Small intestine (tissue), 7 donors: ENCODE data around the gene NF1. TPM values are rescaled to one million over a fixed set of nuclear protein-coding genes. Genes with fewer than 3 reads are reported as not detected.
A peak's percentile ranks its signal among the peaks of the same experiment; 100 is the strongest.

Experiments
- DNase-seq, 2 donors: peaks; one replicate each; pipeline versions ENCODE4 v3.0.0 to v3.0.0-alpha.2; 2013
- FAIRE-seq: peaks from 2 replicates; lab custom pipeline; 2012; peaks lifted over from hg19 to GRCh38; lab: Jason Lieb, UNC
- H3K27ac ChIP-seq, 3 donors: one replicate each; pipeline ENCODE4 v1.5.1; 2013; ENCODE audit warnings: low read length in 2 of 3, mild to moderate bottlenecking in 2 of 3, control low read depth in 1 of 3, inconsistent platforms in 1 of 3, low read depth in 1 of 3, moderate library complexity in 1 of 3
- H3K27me3 ChIP-seq, 3 donors: one replicate each; pipeline ENCODE4 v1.6.1; 2013; ENCODE audit warnings: low read length in 3 of 3, inconsistent platforms in 1 of 3; ENCODE audit not compliant: control insufficient read depth in 3 of 3, insufficient read depth in 3 of 3
- H3K36me3 ChIP-seq, 3 donors: one replicate each; pipeline ENCODE4 v1.6.1; 2013; ENCODE audit warnings: low read length in 3 of 3, inconsistent platforms in 1 of 3, low read depth in 1 of 3, mild to moderate bottlenecking in 1 of 3, moderate library complexity in 1 of 3; ENCODE audit not compliant: control insufficient read depth in 3 of 3, insufficient read depth in 2 of 3
- H3K4me1 ChIP-seq, 3 donors: one replicate each; pipeline ENCODE4 v1.6.1; 2013; ENCODE audit warnings: low read length in 2 of 3, inconsistent platforms in 1 of 3, low read depth in 1 of 3, mild to moderate bottlenecking in 1 of 3, moderate library complexity in 1 of 3; ENCODE audit not compliant: control insufficient read depth in 3 of 3, insufficient read depth in 2 of 3
- H3K4me3 ChIP-seq, 3 donors: one replicate each; pipeline ENCODE4 v1.5.1; 2013; ENCODE audit warnings: low read length in 3 of 3, control low read depth in 1 of 3, inconsistent platforms in 1 of 3, low read depth in 1 of 3, mild to moderate bottlenecking in 1 of 3, moderate library complexity in 1 of 3
- H3K9me3 ChIP-seq, 2 donors: one replicate each; pipeline ENCODE4 v1.6.1; 2013; ENCODE audit warnings: low read depth in 1 of 2, low read length in 1 of 2; ENCODE audit not compliant: control insufficient read depth in 2 of 2, insufficient read depth in 1 of 2
- WGBS, 3 donors: extraction: QIAGEN DNeasy Blood & Tissue Kit; methylation state at CpG; one replicate each; pipeline ENCODE4 v1.1.7; 2013; 5-methylcytosine and 5-hydroxymethylcytosine counted together
- polyA plus RNA-seq, 4 donors: library from polyadenylated mRNA; stranded (reverse) in 3 of 4; unstranded in 1 of 4; fragments of 200-250 nt in 3 of 4; fragments of 120-200 nt in 1 of 4; gene quantifications; one replicate each; pipeline versions ENCODE4 v1.2.1 to v1.2.3, GENCODE V29; 2013
- donor health status: healthy with polysubstance abuse.
- donor health status: control.
- donor health status: control.
- donor health status: Bipolar disorder and iron deficiency.
- donor health status: healthy.

NF1 gene
- polyA plus RNA-seq, 4 donors = 7.7 to 27.3 (median 9.5) TPM

DNA sequence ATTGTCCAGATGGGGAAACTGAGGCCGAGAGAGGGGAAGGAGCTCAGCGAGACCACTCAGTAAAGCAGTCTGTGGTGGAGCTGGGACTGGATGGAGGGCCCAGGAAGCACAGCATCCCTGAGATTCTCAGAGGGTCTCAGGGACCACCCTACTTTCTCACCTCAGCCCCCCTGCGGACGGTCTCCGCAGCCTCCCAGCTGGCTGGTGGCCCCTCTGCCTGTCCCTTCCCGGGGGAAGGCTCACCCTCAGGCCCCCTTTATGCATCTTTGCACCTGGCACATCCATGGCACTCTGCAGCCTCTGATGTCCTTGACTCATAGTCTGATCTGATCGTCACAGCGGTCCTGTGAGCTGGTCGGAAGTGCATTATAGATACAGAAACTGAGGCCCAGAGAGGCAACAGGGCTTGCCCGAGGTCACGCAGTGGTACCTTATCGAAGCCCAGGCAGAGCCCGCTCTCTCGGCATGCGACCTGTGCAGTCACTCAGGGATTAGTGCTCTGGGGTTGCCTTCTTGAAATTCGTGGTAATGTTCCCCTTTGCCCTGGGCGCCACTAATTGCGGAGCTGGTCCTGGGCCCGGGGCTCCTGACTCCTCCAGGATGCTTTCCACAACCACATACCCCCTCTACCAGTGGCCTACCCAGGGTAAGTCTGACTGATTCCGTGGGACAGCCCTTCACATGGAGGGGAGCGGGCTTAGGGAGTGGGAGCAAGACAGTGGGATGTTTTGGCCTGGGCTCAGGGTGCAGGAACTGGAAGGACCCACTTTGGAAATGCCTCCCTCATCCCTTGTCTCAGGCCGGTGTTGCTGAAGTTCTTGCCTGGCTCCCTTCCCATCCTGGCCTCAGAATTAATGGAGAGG, 321.1 kb downstream of the NF1 start:
- H3K4me1 ChIP-seq = peaks cover 0 to 4% (median 0%) of the 10 kb centered on the region in 3 donors
- H3K9me3 ChIP-seq = no peaks in the 10 kb centered on the region
- FAIRE-seq = no peak
- no peak for DNase-seq
- whole genome bisulfite sequencing, 3 donors = 78 to 86% (median 83%) methylated on average over 22 of the region's 22 CpGs
- H3K27ac ChIP-seq = no peak overlapping the region
- no peak overlapping the region for H3K4me3 ChIP-seq
- H3K27me3 ChIP-seq = peaks cover 0 to 6% (median 0%) of the 10 kb centered on the region in 3 donors
- no peaks in the 10 kb centered on the region for H3K36me3 ChIP-seq

DNA sequence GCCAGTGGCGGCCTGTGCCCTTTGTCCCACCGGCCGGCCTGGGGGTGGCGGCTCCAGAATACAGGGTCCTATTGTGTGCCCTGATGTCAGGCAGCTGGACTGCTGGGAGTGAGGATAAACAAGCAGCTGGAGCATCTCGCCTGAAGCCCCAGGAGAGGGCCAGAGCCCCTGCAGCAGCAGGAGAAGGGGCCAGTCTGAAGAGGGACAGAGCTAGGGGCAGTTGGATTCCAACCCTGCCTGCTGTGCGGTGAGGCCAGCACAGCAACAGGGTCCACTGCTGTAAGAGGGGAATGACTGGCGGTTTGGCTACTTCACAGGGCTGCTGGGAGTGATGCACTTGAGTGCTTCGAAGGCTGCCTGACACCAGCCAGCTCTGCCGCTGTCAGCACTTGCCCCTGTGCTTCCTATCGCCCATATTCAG, 321.7 kb downstream of the NF1 start:
- no peak for FAIRE-seq
- Histone ChIP-seq H3K27me3 (peaks cover 0 to 6% (median 0%) of the 10 kb centered on the region in 3 donors), H3K36me3 (no peaks in the 10 kb centered on the region), H3K27ac (no peak overlapping the region), H3K9me3 (no peaks in the 10 kb centered on the region), H3K4me1 (peaks cover 0 to 4% (median 0%) of the 10 kb centered on the region in 3 donors), H3K4me3 (no peak overlapping the region)
- no peak for DNase-seq
- 65 to 75% (median 70%) methylated on average over 9 to 10 of the region's 10 CpGs for WGBS, 3 donors

DNA sequence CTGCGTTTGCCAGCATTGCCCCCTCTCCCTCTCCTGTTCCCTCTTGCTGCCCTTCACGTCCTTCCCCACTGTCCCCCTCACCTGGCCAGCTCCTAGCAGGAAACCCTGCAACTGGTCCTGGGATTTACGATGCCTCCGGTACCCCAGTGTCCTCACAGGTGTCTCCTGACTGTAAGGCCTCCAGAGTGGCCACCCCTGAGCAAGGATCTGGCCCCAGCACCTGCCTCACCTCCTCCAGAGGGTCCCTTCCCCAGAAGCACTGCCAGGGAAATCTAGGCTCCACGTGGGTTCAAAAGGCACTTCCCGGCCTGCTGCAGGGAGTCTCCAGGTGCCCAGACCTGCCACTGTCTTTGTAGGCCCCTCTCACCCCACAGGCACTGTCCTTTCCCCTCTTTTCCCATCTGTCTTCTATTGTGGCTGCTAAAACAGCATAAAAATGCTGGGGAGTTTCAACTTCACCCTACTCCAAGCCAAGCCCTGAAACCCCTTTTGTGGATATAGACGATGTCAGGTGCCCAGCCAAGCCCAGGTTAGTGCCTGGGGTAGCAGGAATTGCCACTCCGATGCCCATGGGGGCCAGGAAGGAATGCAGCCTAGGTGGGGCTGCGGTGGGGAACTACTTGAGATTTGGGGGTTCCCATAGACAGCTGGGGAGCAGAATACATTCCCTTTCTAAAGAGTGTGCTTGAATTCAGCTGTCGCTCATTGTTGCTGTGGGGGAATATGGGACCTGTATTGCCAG, 322.4 kb downstream of the NF1 start:
- Histone ChIP-seq H3K27me3 (peaks cover 0 to 6% (median 0%) of the 10 kb centered on the region in 3 donors), H3K4me1 (peaks cover 0 to 4% (median 0%) of the 10 kb centered on the region in 3 donors), H3K27ac (no peak overlapping the region), H3K9me3 (no peaks in the 10 kb centered on the region), H3K36me3 (no peaks in the 10 kb centered on the region), H3K4me3 (no peak overlapping the region)
- 75 to 87% (median 81%) methylated on average over 10 of the region's 10 CpGs for WGBS, 3 donors
- FAIRE-seq (no peak), DNase-seq (no peak)

DNA sequence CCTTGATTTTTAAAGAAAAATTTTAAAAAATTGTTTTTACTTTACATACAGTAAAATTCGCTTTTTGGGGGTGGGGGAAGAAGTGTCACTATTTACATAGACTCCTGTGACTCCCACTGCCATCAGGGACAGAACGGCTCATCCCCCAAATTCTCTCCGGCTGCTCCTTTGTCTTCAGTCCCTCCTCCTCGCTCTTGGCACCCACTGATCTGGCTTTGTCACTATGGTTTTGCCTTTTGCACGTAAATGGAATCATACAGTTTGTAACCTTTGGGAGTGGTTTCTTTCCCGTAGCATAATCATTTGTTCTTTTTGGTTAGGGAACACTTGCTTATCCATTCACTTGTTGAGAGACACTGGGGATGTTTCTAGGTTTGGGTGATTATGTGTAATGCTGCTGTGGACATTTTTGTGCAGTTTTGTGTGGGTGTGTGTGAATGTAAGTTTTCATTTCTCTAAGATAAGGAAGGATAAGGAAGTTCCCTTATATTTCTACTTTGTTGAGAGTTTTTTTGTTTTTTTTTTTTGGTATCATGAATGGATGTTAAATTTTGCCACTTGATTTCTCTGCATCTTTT, 324.1 kb downstream of the NF1 start:
- Histone ChIP-seq H3K4me1 (peaks cover 0 to 4% (median 0%) of the 10 kb centered on the region in 3 donors), H3K36me3 (no peaks in the 10 kb centered on the region), H3K4me3 (no peak overlapping the region), H3K9me3 (peaks cover 0 to 7% of the 10 kb centered on the region in 2 donors), H3K27ac (no peak overlapping the region), H3K27me3 (peaks cover 0 to 1% (median 0%) of the 10 kb centered on the region in 3 donors)
- 48 to 55% (median 48%) methylated on average over 6 of the region's 6 CpGs for WGBS, 3 donors
- no peak for DNase-seq
- no peak for FAIRE-seq

DNA sequence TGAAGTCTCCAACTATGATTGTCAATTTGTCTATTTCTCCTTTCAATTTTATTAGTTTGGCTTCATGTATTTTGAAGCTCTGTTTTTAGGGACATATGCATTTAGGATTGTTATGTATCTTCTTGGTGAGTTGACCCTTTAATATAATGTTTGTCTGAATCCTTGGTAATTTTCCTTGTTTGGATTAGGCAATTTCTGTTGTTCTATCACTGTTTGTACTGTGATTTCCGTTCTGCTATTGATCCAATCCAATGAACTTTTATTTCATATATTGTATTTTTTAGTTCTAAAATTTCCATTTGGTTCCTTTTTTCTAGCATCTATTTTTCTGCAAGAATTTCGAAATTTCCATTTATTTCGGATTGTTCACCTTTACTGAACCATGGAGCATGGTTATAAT, 327.7 kb downstream of the NF1 start:
- Histone ChIP-seq H3K4me1 (peaks cover 0 to 9% (median 0%) of the 10 kb centered on the region in 3 donors), H3K36me3 (no peaks in the 10 kb centered on the region), H3K4me3 (no peak overlapping the region), H3K27ac (no peak overlapping the region), H3K9me3 (peaks cover 0 to 7% of the 10 kb centered on the region in 2 donors), H3K27me3 (no peaks in the 10 kb centered on the region)
- WGBS, 3 donors = 81 to 91% (median 89%) methylated on average over 3 of the region's 3 CpGs
- no peak for FAIRE-seq
- DNase-seq = no peak

DNA sequence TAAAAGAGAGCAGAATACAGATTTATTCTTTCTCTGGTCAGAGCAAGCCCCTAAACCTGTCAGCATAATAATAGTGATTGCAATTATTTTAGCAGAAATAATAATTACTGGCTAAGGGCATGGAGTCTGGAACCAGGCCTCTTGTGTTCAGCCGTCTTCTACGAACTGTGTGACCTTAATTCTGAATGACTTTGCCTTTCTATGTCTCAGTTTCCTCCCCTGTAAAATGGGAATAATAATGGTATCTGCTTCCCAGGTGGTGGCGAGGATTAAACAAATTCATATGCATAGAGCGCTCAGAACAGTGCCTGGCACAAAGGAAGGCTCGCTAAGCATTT, 330.1 kb downstream of the NF1 start:
- no peak for FAIRE-seq
- DNase-seq = no peak
- 24 to 52% (median 33%) methylated on average over 5 of the region's 5 CpGs for WGBS, 3 donors
- H3K9me3 ChIP-seq = peaks cover 0 to 7% of the 10 kb centered on the region in 2 donors
- no peak overlapping the region for H3K27ac ChIP-seq
- H3K4me3 ChIP-seq = no peak overlapping the region
- no peaks in the 10 kb centered on the region for H3K36me3 ChIP-seq
- H3K27me3 ChIP-seq = no peaks in the 10 kb centered on the region
- peaks cover 0 to 9% (median 0%) of the 10 kb centered on the region in 3 donors for H3K4me1 ChIP-seq

DNA sequence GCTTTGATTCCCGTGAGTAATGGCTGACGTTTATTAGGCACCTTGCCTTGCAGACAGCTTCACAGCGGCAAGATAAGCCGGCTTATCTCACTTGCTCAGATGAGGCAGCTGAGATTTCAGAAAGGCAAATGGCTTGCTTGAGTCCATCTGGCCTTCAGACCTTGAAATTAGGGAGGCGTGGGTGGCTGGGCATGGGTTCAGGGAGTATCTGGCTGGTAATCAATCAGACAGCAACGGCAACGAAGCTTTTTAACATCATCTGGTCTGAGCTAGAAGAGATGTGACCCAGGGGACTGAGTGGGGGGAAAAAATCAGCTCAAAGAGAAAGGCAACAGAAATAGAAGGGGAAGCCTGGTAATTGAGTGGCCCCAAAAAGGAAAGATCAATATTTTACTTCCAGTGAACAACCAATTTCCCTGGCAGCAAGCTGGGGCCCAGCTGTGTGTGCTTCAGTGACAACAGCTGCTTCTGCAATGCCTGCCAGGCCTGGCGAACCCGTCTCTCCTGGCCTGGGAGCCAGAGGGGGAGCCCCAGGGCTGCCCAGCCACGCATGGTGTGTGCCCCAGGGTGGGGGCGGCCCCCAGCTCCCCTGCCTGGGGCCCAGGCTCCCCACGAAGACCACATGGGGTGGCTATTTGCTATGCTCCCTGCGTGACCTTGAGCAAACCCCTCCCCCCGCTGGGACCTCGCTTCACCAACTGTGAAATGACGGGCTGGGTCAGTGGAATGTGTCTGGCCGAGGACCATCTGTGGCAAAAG, 330.7 kb downstream of the NF1 start:
- Histone ChIP-seq H3K4me1 (peaks cover 0 to 9% (median 0%) of the 10 kb centered on the region in 3 donors), H3K4me3 (no peak overlapping the region), H3K9me3 (peaks cover 0 to 7% of the 10 kb centered on the region in 2 donors), H3K27me3 (no peaks in the 10 kb centered on the region), H3K36me3 (no peaks in the 10 kb centered on the region), H3K27ac (no peak overlapping the region)
- FAIRE-seq = no peak
- 12 to 34% (median 24%) methylated on average over 17 of the region's 17 CpGs for WGBS, 3 donors
- peak; percentile 51 to 86 for DNase-seq
